SH-SY5Y (cell line): Measurements from ENCODE around the gene PRDM8.
A peak's percentile ranks its signal among the peaks of the same experiment; 100 is the strongest.

Experiments used
- GATA2 ChIP-seq: IDR thresholded peaks from 2 replicates; pipeline ENCODE4 v1.6.1; 2011; ENCODE audit warnings: mild to moderate bottlenecking, low read depth, low read length
- GATA3 ChIP-seq: IDR thresholded peaks from 2 replicates; pipeline ENCODE4 v1.6.1; 2011; ENCODE audit warnings: low read depth, mild to moderate bottlenecking, low read length, moderate library complexity

The PRDM8 gene

DNA sequence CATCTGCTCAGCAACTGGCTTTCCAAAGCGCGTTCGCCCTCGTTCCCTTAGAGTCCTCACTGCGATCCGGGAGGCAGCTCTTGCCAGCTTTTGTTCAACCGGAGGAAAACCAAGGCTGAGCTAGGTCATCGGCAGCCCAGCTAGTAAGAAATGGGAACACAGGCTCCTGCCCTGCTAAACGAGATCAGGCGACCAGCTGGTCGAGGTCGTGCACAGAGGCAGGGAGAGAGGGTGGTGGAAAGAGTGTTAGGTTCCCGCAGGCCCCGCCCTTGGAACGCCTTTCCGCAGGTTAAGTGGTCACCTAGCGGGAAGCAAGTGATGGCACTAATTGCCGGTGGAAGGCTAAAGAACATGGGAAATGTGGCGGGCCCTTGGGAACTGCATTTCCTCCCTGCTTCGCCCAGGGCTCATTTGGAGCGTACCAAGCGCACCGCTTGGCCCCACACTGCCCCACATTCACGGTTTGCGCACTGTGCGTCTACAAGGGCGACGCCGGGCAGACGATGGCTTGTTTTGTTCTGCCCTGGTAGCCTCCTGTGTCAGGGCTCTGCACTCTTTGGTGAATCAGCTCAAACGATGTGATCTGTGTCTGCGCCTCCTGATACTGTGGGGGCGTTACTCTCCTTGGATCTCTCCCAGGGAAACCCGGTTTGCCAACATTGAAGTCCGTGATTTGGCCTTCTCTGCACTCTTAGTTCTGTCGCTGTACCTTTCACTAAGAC is 7.2 kb upstream of the PRDM8 start:
- TF ChIP-seq GATA2 (no peak), GATA3 (no peak)

DNA sequence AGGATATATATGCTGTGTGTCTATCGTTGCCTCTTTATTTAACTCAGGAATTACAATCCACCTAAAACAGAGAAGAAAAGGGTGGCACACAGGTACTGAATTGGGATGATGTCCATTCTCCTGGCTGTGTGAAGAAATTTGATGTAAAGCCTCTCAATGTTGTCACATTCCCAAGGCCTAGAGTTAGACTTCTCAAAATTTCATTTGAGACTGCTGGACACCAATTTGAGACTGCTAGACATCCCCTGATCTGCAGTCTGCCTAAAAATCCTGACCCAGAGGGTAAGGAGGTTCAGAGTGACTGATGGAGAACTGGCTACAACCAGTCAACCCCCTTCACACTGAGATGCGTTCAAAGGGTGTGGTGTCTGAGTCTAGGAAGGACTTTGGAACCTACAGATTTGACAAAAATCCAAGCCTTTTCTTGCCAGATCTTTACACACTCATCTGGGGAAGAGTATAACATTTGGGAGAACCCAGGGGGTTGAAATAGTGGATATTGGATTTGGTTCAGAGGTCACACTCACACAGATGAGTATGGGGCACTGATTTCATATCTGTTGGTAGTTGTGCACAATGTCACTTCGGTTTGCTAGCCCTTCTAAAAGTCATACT is 4.9 kb upstream of the PRDM8 start:
- TF ChIP-seq GATA3: no peak
- no peak for TF ChIP-seq GATA2

DNA sequence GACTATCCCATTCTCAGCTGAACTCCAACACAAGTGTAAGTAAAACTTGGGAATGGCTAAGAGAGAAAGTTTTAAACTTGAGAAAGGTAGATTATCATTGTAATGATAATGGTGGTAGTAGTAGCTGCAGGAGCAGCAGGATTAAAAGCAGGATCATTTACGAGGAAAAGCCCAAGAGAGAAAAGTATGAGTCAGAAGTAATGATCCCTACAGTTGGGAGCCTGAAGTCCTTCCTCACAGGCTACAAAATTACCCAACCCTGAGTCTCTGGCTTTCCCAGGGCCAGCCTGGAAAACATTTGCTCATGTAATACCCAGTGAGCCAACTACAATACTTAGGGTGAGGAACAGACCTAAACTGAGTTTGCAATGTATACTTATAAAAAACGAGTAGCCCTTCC is 4.4 kb upstream of the PRDM8 start:
- no peak for TF ChIP-seq GATA3
- no peak for TF ChIP-seq GATA2

DNA sequence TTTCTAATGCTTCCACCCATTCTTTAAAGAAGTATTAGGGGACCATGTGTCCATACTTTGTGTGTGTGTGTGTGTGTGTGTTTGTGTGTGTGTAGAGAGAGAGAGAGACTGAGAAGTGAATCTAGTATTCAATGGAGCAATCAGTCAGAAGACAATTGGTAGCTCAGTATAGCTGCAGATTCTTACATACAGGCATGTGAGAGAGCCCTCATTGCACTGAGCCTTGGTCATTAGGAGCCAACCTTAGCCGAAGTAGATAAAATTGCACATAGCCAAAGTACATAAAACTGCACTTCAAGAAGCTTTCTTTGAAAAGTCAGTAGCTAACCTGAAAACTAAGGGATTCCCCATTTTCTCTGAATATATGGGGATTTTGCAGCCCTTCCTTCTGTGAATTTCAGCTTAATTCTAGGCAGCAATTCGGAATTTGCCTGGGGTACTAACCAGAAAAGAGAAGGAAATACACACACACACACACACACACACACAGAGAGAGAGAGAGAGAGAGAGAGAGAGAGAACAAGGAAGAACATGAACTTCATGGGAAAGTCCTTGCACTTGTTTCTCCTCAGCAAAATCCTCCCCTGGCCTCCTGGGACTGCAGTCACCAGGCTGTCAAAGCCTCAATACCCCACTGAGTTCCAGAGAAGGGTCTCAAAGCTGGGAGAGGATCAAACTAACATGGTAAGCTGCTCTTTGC is 1.7 kb upstream of the PRDM8 start:
- TF ChIP-seq GATA3 (no peak), GATA2 (no peak)

DNA sequence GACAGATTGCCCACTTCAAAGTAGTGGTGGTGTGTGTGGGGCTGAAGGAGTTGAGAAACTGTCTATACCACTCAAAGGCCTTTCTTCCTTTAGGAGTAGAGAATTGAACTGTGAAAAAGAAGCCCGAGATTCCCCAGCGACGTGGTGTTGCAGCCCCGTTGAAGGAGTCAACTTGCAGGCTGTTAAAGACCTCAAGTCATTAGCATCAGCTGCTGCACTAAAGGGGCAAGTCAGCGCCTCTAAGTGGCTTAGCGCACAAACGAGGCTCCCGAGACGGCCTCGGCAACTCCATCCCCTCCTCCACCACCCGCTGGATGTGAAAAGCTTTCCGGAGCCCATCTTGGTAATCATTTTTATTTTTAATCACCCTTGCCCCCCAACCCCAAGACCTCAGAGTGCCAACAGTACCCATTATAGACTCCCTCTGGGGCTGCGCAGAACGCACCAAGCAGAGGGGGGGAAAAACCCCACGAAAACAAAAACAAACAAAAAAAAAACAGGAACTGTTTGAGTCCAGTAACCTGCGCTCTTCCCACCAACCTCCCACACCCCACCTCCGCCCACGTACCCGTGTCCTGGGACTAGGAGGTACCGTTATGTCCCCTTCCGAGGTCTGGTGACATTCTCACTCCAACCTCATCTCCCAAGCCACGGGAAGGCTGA is 913 bp upstream of the PRDM8 start:
- TF ChIP-seq GATA3 (no peak), GATA2 (no peak)

DNA sequence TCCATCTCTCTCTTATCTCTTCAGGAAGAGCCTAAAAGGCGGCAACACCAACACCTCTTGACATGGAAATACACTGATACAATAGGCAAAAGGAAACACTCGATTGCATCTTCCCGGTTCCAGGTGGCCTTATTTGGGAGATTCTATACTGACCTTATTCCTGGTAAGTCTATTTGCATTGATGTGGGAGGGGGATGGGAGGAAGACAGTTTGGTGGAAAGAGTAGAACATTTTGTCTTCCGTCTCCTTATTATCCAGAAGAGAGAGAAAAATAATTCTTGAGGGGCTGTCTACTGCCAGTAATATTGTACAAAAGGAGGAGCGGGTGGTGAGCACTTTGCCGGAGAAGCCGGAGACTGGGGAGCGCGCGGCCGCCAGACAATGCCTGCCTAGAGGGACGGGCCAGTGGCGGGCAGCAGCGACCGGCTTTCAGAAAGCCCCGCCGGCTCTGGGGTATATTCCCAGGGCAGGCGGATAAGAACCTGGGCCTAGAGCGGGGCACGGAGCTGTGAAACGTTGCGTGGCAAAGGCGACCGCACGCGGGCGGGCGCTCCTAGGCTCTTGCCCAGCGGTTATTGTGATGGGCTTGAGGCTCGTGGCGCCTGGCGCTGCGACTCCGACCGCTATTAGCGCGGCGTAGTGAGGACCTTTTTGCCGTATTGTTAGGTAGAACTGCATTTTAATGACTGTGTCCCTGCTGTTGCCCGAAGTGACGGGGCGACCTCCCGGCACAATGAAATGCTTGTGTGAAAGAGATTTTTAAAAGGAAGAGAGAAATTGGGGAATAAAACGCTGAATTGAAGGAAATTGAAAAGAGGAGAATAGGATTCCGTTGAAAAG is 518 bp downstream of the PRDM8 start:
- peak; percentile 39; the same call in 1 of the 2 replicates for TF ChIP-seq GATA2
- no peak for TF ChIP-seq GATA3

DNA sequence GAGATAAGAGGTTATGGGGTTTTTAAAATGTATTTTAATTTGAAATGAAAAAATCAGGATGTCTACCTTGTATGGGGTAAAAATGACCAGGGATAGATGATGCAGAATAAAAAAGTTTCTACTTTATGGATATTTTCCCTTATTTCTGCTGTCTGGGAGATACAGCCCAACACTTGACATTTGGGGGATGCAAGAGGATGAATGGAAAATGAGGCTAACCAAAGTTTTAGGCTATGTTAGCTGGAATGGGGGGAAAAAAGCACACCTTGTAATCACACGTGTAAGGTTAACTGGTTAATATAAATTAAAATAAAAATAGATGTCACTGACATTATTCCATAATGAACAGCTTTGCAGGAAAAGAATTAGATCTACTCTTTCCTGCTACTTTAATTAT is 1.1 kb downstream of the PRDM8 start:
- no peak for TF ChIP-seq GATA2
- TF ChIP-seq GATA3: no peak

DNA sequence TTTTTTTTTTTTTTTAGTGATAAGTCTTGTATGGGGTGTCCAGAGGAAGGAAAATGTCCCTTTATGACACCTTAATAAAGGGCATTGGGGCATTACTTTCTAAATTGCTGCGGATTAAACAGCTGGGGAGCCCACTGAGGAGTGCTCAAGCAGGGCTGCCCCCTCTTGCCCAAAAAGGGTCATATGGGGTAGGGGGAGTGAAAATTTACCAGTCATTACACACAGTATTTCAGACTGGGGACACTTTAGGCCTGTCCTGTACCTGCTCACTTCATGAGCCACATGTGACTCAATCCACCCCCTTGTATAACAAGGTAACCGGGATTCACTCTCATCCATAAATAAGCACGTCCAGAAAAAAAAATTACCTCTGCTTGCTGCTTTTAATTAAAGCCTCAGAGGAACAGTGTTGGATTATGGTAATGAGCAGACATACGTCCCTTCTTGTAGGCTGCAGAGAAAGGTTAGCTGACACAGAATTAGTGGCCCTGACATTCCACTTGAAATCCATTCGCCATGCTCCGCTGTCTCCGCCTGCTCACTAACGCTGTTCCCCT is 1.8 kb downstream of the PRDM8 start:
- TF ChIP-seq GATA3: no peak
- no peak for TF ChIP-seq GATA2

DNA sequence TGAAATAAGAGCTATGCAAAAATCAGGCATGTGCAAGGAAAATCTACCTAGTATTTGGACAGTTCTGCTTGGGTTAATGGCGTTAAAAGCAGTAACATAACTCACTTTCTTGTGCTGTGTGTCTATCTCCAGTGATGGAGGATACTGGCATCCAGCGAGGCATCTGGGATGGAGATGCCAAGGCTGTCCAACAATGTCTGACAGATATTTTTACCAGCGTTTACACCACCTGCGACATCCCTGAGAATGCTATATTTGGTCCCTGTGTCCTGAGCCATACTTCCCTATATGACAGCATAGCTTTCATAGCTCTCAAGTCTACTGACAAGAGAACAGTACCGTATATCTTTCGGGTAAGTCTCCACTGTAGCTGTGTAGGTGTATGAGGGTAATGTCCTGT is 2.6 kb downstream of the PRDM8 start:
- TF ChIP-seq GATA3 (no peak), GATA2 (no peak)

DNA sequence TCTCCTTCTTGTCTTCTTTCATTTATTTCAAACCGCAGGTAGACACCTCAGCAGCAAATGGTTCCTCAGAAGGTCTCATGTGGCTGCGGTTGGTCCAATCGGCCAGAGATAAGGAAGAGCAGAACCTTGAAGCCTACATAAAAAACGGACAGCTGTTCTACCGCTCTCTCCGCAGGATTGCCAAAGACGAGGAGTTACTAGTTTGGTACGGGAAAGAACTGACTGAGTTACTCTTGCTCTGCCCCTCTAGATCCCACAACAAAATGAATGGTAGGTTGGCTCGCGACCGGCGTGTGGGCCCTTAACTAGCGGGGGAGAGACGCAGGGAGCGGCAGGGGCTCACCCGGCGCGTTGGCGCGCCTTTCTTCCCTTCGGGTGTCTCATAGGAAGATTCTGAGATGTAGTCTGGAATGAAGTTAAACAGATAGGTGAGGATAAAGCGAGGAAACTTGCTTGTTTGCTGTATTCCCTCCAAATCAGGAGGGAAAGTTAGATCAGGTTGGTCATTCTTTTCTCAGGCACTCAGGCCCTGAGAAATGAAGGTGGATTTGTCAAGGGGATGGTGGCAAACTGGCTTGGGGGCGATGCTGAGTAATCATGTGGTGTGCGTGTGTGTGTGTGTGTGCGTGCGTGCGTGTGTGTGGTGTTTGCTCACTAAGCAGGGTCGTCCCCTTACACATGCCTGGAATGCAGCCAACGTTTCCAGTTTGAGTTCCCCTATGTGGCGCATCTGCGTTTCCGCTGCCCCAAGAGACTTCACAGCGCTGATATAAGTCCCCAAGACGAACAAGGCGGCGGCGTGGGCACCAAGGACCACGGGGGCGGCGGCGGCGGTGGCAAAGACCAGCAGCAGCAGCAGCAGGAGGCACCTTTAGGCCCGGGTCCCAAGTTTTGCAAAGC is 4.2 kb downstream of the PRDM8 start:
- TF ChIP-seq GATA3: no peak

DNA sequence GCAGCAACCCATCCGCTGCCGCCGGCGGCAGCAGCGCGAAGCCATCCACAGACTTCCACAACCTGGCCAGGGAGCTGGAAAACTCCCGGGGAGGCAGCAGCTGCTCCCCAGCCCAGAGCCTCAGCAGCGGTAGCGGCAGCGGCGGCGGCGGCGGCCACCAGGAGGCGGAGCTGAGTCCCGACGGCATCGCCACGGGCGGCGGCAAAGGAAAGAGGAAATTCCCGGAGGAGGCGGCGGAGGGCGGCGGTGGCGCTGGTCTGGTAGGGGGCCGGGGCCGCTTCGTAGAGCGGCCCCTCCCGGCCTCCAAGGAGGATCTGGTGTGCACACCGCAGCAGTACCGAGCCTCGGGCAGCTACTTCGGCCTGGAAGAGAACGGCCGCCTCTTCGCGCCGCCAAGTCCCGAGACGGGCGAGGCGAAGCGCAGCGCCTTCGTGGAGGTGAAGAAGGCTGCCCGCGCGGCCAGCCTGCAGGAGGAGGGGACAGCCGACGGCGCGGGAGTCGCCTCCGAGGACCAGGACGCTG is 4.9 kb downstream of the PRDM8 start:
- TF ChIP-seq GATA2 (no peak), GATA3 (no peak)

DNA sequence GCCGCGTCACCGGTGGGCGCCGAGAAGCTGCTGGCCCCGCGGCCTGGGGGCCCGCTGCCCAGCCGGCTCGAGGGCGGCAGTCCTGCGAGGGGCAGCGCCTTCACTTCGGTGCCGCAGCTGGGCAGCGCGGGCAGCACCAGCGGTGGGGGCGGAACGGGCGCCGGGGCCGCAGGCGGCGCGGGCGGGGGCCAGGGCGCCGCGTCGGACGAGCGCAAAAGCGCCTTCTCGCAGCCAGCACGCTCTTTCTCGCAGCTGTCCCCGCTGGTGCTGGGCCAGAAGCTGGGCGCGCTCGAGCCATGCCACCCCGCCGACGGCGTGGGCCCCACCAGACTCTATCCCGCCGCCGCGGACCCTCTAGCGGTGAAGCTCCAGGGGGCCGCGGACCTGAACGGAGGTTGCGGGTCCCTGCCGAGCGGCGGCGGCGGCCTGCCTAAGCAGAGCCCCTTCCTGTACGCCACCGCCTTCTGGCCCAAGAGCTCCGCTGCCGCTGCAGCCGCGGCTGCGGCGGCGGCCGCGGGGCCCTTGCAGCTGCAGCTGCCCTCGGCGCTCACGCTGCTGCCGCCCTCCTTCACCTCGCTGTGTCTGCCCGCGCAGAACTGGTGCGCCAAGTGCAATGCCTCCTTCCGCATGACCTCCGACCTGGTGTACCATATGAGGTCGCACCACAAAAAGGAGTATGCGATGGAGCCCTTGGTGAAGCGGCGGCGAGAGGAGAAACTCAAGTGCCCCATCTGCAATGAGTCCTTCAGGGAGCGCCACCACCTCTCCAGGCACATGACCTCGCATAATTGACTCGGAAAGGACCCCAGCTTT is 5.6 kb downstream of the PRDM8 start:
- no peak for TF ChIP-seq GATA3
- TF ChIP-seq GATA2: no peak
